Right lobe of liver (tissue), 6 donors: Measurements from ENCODE around the gene BSND. TPM values are rescaled to one million over a fixed set of nuclear protein-coding genes. Genes with fewer than 3 reads are reported as not detected.

Experiments
- ATAC-seq, 4 donors: fragments of 200-7000 bp; cut with Tn5 transposase; one replicate each; pipeline ENCODE4 v1.9.1; 2020; ENCODE audit warnings: mild to moderate bottlenecking in 4 of 4, moderate library complexity in 4 of 4
- DNase-seq, 3 donors: peaks; one replicate each; pipeline ENCODE4 v3.0.0-alpha.2; 2020
- H3K27ac ChIP-seq, 3 donors: fragments of 200-600 bp; one replicate each; pipeline ENCODE4 v1.8.0; 2022
- H3K27me3 ChIP-seq, 2 donors: fragments of 200-600 bp; one replicate each; pipeline ENCODE4 v1.8.0; 2022
- H3K36me3 ChIP-seq, 4 donors: fragments of 200-600 bp; sonication (generic) in 1 of 4; one replicate each; pipeline versions ENCODE4 v1.5.1 to v1.8.0; 2017 to 2022; ENCODE audit warnings: control low read depth in 1 of 4
- H3K4me1 ChIP-seq, 4 donors: fragments of 200-600 bp; sonication (generic) in 1 of 4; one replicate each; pipeline versions ENCODE4 v1.5.1 to v1.8.0; 2017 to 2022; ENCODE audit warnings: control low read depth in 1 of 4
- H3K4me3 ChIP-seq, 3 donors: fragments of 200-600 bp; one replicate each; pipeline ENCODE4 v1.8.0; 2022
- H3K9me3 ChIP-seq, 4 donors: fragments of 200-600 bp; sonication (generic) in 1 of 4; one replicate each; pipeline versions ENCODE4 v1.5.1 to v1.8.0; 2017 to 2022; ENCODE audit warnings: control low read depth in 1 of 4
- POLR2A ChIP-seq: fragments of 450-650 bp; IDR thresholded peaks from one replicate; pipeline ENCODE4 v1.6.1; 2017; ENCODE audit warnings: antibody characterized with exemption, mild to moderate bottlenecking
- WGBS: methylation state at CpG from one replicate; pipeline ENCODE4 v1.1.6; 2018; ENCODE audit warnings: low coverage, low lambda C conversion rate; ENCODE audit not compliant: insufficient coverage; ENCODE audit errors: missing lambda C conversion rate; 5-methylcytosine and 5-hydroxymethylcytosine counted together
- intact Hi-C, 2 donors: fragments of 100-400 bp; cut with DNase I; formaldehyde crosslinking; loops; one replicate each; pipeline versions ENCODE4 v1.11.2 to v1.14.1; 2022
- total RNA-seq, 6 experiments: library from RNA; depleted of rRNA in 2 of 6; stranded (reverse); fragments of >200 nt in 2 of 6; fragmentation: NEBNext Ultra II Directional in 3 of 6; extraction: Animal tissue kit (Norgen Biotek cat#: 25700) in 3 of 6; gene quantifications; one replicate each; pipeline versions ENCODE4 v1.1.0 to v1.2.4, GENCODE V29; 2016 to 2023
- TF ChIP-seq, protein P1 (sequence below), 4 donors: fragments of 200-600 bp in 3 of 4; fragments of 450-650 bp in 1 of 4; IDR thresholded peaks; one replicate each; pipeline versions ENCODE4 v1.5.1 to v1.8.0; 2016 to 2022; ENCODE audit warnings: antibody characterized with exemption in 4 of 4, mild to moderate bottlenecking in 2 of 4
- donor health status: DM: no; HTN: yes; CAD: no.
- donor health status: DM: no; HTN: no; CAD: no.
- donor health status: DM: no; HTN: no; CAD: no.
- donor health status: DM: no; HTN: yes; CAD: no.
- donor health status: DM: no; HTN: yes; CAD: no.

The BSND gene
- total RNA-seq, 6 experiments from 2014 or later = not detected

DNA sequence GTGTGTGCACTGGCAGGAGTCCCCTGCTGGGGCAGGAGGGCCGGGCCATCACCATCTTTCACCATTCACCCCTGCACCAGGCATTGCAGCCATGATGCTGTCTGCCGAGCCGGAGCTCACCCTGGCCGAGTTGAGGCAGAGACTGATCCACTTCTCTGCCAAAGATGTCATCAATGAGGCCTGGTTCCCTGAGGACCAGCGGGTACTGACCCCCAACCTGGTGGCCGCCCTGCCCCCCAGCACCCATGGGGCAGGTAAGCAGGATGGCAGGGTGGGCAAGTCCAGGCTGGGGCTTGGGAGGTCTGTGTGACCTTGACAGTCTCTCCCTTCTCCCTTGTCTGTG is 59.2 kb downstream of the BSND start:
- Histone ChIP-seq H3K27ac (no peak overlapping the region), H3K4me1 (peaks cover 0 to 38% (median 16%) of the 10 kb centered on the region in 4 donors), H3K27me3 (no peaks in the 10 kb centered on the region), H3K9me3 (no peaks in the 10 kb centered on the region), H3K4me3 (no peak overlapping the region), H3K36me3 (peaks cover 0 to 55% (median 26%) of the 10 kb centered on the region in 4 donors)
- ATAC-seq (no peak), DNase-seq (no peak)
- TF ChIP-seq, protein P1, sequence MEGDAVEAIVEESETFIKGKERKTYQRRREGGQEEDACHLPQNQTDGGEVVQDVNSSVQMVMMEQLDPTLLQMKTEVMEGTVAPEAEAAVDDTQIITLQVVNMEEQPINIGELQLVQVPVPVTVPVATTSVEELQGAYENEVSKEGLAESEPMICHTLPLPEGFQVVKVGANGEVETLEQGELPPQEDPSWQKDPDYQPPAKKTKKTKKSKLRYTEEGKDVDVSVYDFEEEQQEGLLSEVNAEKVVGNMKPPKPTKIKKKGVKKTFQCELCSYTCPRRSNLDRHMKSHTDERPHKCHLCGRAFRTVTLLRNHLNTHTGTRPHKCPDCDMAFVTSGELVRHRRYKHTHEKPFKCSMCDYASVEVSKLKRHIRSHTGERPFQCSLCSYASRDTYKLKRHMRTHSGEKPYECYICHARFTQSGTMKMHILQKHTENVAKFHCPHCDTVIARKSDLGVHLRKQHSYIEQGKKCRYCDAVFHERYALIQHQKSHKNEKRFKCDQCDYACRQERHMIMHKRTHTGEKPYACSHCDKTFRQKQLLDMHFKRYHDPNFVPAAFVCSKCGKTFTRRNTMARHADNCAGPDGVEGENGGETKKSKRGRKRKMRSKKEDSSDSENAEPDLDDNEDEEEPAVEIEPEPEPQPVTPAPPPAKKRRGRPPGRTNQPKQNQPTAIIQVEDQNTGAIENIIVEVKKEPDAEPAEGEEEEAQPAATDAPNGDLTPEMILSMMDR (IDR thresholded peaks at IDR 0.05) = no peak
- TF ChIP-seq POLR2A = no peak
- WGBS = no CpG with 5 or more reads among the region's 6 CpGs
- intact Hi-C loops = no loop called here

DNA sequence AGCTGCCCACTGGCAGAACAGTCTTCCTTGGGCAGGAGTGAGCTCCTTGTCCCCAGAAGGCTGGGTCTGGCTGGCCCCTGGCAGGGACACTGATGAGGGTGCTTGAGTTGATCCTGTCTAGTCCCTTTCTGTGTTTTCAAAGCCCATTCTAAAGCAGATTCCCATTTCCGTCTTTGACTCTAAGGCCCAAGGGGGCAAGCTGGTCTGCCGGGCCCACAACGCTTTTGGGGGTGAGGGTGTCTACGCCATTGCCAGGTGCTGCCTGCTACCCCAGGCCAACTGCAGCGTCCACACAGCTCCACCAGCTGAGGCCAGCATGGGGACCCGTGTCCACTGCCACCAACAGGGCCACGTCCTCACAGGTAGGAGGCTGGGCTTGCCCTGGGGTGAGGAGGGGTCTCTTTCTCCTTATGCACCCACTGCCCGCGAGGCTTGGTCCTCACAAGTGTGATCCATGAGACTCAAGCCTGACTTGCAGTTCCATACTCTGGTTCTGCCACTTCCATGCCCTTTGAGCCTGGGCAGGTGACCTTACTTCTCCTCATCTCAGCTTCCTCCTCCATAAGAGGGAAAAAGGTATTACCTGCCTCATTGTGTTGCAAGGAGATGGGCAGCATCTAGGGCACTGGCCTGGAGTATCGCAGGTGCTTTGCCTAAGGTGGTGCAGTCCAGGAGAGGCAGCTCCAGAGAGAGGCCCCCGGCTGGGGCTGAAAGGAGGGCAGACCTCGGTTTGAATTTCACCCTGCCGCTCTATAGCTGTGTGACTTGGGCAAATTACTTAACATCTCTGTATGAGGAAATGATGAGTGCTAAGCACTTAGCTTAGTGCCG is 60.8 kb downstream of the BSND start:
- peaks cover 0 to 38% (median 14%) of the 10 kb centered on the region in 4 donors for H3K4me1 ChIP-seq
- intact Hi-C loops = no loop called here

DNA sequence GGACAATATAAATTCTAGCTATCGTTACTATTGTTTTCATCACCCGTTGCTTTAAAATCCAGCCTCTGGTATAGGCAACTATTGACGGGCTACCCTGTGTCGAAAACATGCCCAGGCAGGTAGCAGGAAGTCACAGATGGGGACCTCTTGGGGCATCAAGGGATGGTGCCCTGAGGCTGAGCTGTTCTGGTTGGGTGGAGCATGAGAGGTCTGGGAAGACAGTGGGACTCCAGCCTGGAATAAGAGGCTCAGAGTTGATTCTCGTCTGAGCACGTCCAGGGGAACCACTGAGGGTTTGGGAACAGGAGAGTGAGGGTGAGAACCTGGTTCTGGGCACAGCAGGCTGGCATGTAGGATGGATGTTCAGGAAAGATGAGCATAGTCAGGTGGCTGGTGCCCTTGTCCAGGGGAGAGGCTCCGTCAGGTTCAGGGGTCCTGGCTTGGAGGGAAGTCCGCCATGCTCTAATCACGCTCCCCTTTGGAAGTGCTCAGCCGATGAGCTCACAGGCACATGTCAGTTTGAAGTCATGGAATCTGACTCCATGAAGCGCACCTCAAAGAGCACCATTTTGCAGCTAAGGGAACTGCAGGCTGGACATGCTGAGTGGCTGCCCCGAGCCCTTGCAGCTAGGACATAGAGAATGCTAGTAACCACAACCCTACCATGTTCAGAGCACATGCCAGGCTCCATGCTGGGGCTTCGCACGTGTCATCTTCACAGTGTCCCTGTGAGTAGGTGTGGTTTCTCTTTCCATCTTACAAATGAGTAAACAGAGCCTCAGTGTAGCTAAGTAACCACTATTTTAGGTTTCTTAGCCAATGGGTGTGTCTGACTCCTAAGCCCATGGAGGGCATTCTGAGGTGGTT is 61.6 kb downstream of the BSND start:
- no peak for TF ChIP-seq POLR2A
- TF ChIP-seq, protein P1 (IDR thresholded peaks at IDR 0.05) = no peak
- Histone ChIP-seq H3K4me3 (no peak overlapping the region), H3K27me3 (no peaks in the 10 kb centered on the region), H3K36me3 (peaks cover 0 to 69% (median 28%) of the 10 kb centered on the region in 4 donors), H3K4me1 (peaks cover 0 to 38% (median 11%) of the 10 kb centered on the region in 4 donors), H3K9me3 (no peaks in the 10 kb centered on the region), H3K27ac (no peak overlapping the region)
- ATAC-seq (no peak), DNase-seq (no peak)
- 92% methylated on average over 8 of the region's 14 CpGs for WGBS
- intact Hi-C loops = no loop called here

More for the DNA sequence above, 60.8 kb downstream of the BSND start:
- ATAC-seq (no peak), DNase-seq (no peak)
- Histone ChIP-seq H3K4me3 (no peak overlapping the region), H3K27ac (no peak overlapping the region), H3K36me3 (peaks cover 0 to 69% (median 28%) of the 10 kb centered on the region in 4 donors), H3K27me3 (no peaks in the 10 kb centered on the region), H3K9me3 (no peaks in the 10 kb centered on the region)
- WGBS = 60% methylated on average over 4 of the region's 14 CpGs
- no peak for TF ChIP-seq POLR2A
- TF ChIP-seq, protein P1 (IDR thresholded peaks at IDR 0.05) = no peak

DNA sequence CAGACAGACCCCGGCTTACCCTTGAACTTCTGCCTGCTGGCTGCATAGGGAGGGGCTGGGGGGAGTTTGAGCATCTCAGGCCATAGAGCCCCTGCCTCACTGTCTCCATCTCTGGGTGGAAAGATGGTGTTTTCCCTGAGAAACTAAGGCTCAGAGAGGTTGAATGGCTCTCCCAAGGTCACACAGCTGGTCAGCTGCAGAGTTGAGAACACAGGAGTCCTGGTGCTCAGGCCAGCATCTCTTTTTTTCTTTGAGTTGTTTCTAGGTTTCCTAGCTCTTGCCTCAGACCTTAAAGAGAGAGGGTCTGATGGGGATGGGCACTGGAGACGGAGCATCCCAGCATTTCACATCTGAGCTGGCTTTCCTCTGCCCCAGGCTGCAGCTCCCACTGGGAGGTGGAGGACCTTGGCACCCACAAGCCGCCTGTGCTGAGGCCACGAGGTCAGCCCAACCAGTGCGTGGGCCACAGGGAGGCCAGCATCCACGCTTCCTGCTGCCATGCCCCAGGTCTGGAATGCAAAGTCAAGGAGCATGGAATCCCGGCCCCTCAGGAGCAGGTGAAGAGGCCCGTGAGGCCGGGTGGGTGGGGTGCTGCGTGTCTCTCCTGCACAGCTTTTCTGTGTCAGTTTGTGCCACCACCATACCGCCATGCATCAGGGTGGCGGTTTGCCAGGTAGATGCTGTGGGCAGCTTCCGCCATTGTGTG is 62.4 kb downstream of the BSND start:
- TF ChIP-seq, protein P1 (IDR thresholded peaks at IDR 0.05) = no peak
- TF ChIP-seq POLR2A = no peak
- DNase-seq (peak in 1 of 3 donors; percentile 45), ATAC-seq (no peak)
- H3K4me1 ChIP-seq = peaks cover 0 to 40% (median 9%) of the 10 kb centered on the region in 4 donors
- no peaks in the 10 kb centered on the region for H3K9me3 ChIP-seq
- peaks cover 0 to 72% (median 25%) of the 10 kb centered on the region in 4 donors for H3K36me3 ChIP-seq
- no peak overlapping the region for H3K4me3 ChIP-seq
- no peaks in the 10 kb centered on the region for H3K27me3 ChIP-seq
- H3K27ac ChIP-seq = no peak overlapping the region
- WGBS = 55% methylated on average over 6 of the region's 13 CpGs
- intact Hi-C loops = no loop called here
